Ovary (tissue), 9 donors: Measurements from ENCODE around the gene SCAMP2. TPM values are rescaled to one million over a fixed set of nuclear protein-coding genes. Genes with fewer than 3 reads are reported as not detected.

Experiments
- DNase-seq, 5 donors: peaks; one replicate each; pipeline ENCODE4 v3.0.0-alpha.2; 2019 to 2020
- H3K27ac ChIP-seq, 2 donors: fragments of 200-600 bp; one replicate each; pipeline versions ENCODE4 v1.5.1 to v1.8.0; 2019 to 2022
- H3K27me3 ChIP-seq: fragments of 200-600 bp; one replicate; pipeline ENCODE4 v1.8.0; 2022
- H3K36me3 ChIP-seq: fragments of 200-600 bp; sonication (generic); one replicate; pipeline ENCODE4 v1.5.1; 2019
- H3K4me1 ChIP-seq: one replicate; pipeline ENCODE4 v1.8.1; 2013; ENCODE audit warnings: mild to moderate bottlenecking, moderate library complexity; ENCODE audit not compliant: insufficient read depth
- H3K4me3 ChIP-seq: fragments of 200-600 bp; sonication (generic); one replicate; pipeline ENCODE4 v1.5.1; 2017
- H3K9me3 ChIP-seq, 2 donors: fragments of 200-600 bp in 1 of 2; sonication (generic) in 1 of 2; one replicate each; pipeline versions ENCODE4 v1.5.1 to v1.8.1; 2013 to 2019; ENCODE audit warnings: mild to moderate bottlenecking in 1 of 2, moderate library complexity in 1 of 2
- EP300 ChIP-seq: sonication (generic); formaldehyde crosslinking; IDR thresholded peaks from one replicate; pipeline ENCODE4 v1.6.1; 2017; ENCODE audit warnings: antibody characterized with exemption
- POLR2A ChIP-seq: fragments of 450-650 bp; IDR thresholded peaks from one replicate; pipeline ENCODE4 v1.6.1; 2017; ENCODE audit warnings: antibody characterized with exemption, mild to moderate bottlenecking, moderate library complexity
- WGBS, 3 donors: extraction: QIAGEN DNeasy Blood & Tissue Kit in 1 of 3; methylation state at CpG; one replicate each; pipeline versions ENCODE4 v1.1.5 to v1.1.7; 2013 to 2017; 5-methylcytosine and 5-hydroxymethylcytosine counted together
- intact Hi-C, 4 donors: fragments of 100-400 bp; cut with DNase I; formaldehyde crosslinking; loops; one replicate each; pipeline versions ENCODE4 v1.11.0 to v1.15.1; 2022 to 2023
- polyA plus RNA-seq, 2 donors: library from polyadenylated mRNA; stranded (reverse); fragments of 200-250 nt in 1 of 2; fragments of 350-450 nt in 1 of 2; fragmentation: Illumina TruSeq in 1 of 2; extraction: RNeasy Lipid Tissue Mini Kit (QIAGEN cat#74804) in 1 of 2; gene quantifications; one replicate each; pipeline ENCODE4 v1.2.3, GENCODE V29; 2013 to 2014
- total RNA-seq, 7 donors: library from RNA; depleted of rRNA in 2 of 7; stranded (reverse); fragments of >200 nt in 2 of 7; fragmentation: NEBNext Ultra II Directional in 3 of 7; extraction: Animal tissue kit (Norgen Biotek cat#: 25700) in 3 of 7; gene quantifications; one replicate each; pipeline versions ENCODE4 v1.1.0 to v1.2.4, GENCODE V29; 2016 to 2023
- TF ChIP-seq, protein P1 (sequence below), 3 donors: fragments of 450-650 bp in 2 of 3; fragments of 200-600 bp in 1 of 3; IDR thresholded peaks; one replicate each; pipeline versions ENCODE4 v1.5.1 to v1.8.0; 2016 to 2022; ENCODE audit warnings: antibody characterized with exemption in 3 of 3, mild to moderate bottlenecking in 1 of 3
- donor health status: DM: no; HTN: no; CAD: no; lungs with moderate emphysema.
- donor health status: DM: no; HTN: no; CAD: no.
- donor health status: Bipolar disorder and iron deficiency.
- donor health status: DM: yes; HTN: yes; CAD: no.
- donor health status: DM: no; HTN: no; CAD: no.
- donor health status: DM: yes; HTN: yes; CAD: no.

The SCAMP2 gene
- total and polyA plus RNA-seq, 9 donors = 22.9 to 65.5 (median 53.1) TPM

DNA sequence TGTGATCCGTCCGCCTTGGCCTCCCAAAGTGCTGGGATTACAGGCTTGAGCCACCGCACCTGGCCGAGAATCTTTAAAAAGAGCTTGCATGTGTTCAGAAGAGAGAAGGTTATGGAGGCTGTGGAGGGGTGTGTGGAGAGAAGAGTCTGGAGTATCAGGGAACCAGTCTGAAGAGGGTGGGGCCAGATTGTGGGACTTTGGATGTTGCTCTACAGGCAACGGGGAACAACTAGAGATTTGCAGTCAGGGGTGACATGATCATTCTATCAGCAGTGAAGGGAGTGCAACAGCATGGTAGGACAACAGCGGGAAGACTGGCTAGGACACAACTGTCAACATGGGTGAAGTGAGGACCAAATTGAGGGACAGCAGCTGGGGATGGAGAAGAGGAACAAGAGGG lies 8.9 kb downstream of the SCAMP2 start:
- TF ChIP-seq, protein P1, sequence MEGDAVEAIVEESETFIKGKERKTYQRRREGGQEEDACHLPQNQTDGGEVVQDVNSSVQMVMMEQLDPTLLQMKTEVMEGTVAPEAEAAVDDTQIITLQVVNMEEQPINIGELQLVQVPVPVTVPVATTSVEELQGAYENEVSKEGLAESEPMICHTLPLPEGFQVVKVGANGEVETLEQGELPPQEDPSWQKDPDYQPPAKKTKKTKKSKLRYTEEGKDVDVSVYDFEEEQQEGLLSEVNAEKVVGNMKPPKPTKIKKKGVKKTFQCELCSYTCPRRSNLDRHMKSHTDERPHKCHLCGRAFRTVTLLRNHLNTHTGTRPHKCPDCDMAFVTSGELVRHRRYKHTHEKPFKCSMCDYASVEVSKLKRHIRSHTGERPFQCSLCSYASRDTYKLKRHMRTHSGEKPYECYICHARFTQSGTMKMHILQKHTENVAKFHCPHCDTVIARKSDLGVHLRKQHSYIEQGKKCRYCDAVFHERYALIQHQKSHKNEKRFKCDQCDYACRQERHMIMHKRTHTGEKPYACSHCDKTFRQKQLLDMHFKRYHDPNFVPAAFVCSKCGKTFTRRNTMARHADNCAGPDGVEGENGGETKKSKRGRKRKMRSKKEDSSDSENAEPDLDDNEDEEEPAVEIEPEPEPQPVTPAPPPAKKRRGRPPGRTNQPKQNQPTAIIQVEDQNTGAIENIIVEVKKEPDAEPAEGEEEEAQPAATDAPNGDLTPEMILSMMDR (IDR thresholded peaks at IDR 0.05) = no peak
- TF ChIP-seq POLR2A = no peak
- no peak for TF ChIP-seq EP300
- WGBS, 3 donors = 83 to 87% (median 86%) methylated on average over 6 of the region's 6 CpGs
- H3K27me3 ChIP-seq = no peaks in the 10 kb centered on the region
- H3K4me3 ChIP-seq = no peak overlapping the region
- H3K36me3 ChIP-seq = no peaks in the 10 kb centered on the region
- intact Hi-C loops = no loop called here
- no peak for DNase-seq
- no peak overlapping the region for H3K27ac ChIP-seq
- no peaks in the 10 kb centered on the region for H3K9me3 ChIP-seq
- H3K4me1 ChIP-seq = no peaks in the 10 kb centered on the region

DNA sequence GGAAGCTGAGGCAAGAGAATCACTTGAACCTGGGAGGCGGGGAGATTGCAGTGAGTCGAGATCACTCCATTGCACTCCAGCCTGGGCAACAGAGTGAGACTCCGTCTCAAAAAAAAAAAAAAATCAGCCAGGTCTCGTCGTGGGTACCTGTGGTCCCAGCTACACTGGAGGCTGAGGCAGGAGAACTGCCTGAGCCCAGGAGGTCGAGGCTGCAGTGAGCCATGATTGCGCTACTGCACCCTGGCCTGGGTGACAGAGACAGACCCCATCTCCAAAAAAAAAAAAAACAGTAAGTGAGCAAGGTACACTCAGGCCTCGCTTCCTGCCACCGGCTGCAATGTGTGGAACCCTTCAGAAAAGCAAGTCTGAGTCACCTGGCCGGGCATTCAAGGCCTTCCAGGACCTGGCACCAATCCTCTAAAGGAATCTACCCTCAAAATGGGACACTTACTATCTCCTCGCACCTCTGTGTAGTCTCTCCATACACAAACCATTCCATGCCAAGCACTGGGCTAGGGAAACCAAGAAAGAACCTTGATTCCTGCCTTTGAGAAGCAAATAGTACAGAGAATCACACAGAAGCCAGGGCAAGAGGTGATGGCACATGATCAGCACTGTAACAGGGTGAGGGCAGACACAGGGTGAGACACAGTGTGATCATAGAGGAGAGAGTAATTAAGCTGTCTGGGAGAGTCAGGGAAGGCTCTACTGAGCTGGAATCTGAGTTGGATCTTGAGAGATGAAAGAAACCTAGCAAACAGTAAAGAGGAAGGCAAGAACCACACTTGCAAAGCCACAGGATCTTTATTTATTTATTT lies 9.7 kb downstream of the SCAMP2 start:
- Histone ChIP-seq H3K27me3 (no peaks in the 10 kb centered on the region), H3K27ac (no peak overlapping the region), H3K4me1 (no peaks in the 10 kb centered on the region), H3K4me3 (no peak overlapping the region), H3K36me3 (no peaks in the 10 kb centered on the region), H3K9me3 (no peaks in the 10 kb centered on the region)
- DNase-seq = no peak
- WGBS, 3 donors = 80 to 92% (median 86%) methylated on average over 11 of the region's 11 CpGs
- intact Hi-C loops = no loop called here
- TF ChIP-seq EP300 (no peak), POLR2A (no peak)
- TF ChIP-seq, protein P1 (IDR thresholded peaks at IDR 0.05) = no peak

DNA sequence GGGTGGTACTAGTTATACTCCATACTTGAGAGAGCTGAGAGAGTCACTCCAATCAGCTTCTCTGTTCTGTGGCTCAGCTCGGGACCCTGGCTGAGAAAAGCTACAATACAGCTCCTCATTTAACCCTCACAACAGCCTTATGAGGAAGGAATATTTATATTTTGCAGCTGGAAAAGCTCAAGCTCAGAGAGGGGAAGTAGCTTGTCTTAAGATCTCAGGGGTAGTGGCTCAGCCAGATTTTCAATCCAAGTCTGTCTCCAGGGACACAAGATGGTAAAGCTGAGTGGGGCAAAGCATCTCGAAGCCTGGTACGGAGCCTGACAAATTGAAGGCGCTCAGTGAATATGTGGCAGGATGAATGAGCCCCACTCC lies 14.8 kb downstream of the SCAMP2 start:
- H3K27me3 ChIP-seq = no peaks in the 10 kb centered on the region
- no peak overlapping the region for H3K4me3 ChIP-seq
- TF ChIP-seq POLR2A (no peak), EP300 (no peak)
- TF ChIP-seq, protein P1 (IDR thresholded peaks at IDR 0.05) = no peak
- intact Hi-C loops = no loop called here
- H3K27ac ChIP-seq = no peak overlapping the region
- no peaks in the 10 kb centered on the region for H3K9me3 ChIP-seq
- H3K36me3 ChIP-seq = no peaks in the 10 kb centered on the region
- WGBS, 3 donors = 81 to 87% (median 82%) methylated on average over 4 of the region's 4 CpGs
- no peak for DNase-seq
- no peaks in the 10 kb centered on the region for H3K4me1 ChIP-seq

DNA sequence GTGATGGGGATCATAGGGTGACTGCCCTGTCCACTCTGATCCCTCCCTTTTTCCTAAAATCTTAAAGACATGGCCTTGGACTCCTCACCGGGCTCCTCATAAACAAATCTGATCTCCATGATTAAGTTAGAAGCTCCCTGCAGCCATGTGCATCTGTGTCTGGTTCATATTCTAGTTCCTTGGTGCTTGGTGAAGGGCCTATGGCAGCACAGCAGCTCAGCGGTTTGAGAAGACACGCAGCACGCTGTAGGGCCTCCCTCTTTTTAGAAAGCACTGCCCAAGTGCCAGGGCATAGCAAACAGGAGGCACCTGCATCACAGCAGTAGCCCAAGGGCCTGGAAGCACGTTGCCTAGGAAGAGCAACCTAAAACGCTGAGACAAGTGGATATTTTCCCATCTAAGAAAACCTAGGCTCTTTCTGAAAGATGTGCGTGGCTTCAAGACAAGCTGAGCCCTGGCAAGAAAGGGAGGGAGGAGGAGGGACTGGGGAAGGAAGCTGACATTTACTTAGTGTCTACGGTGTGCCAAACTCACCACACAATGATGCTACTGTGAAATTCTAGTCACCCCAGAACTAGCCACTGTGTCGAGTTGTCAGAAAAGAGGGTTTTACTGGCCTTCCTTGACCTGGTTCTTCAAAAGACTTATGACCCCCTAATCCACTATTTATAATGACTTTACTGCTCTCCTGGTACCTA lies 15.3 kb downstream of the SCAMP2 start:
- TF ChIP-seq EP300 = no peak
- TF ChIP-seq POLR2A = no peak
- TF ChIP-seq, protein P1 (IDR thresholded peaks at IDR 0.05) = no peak
- WGBS, 3 donors = 72 to 78% (median 76%) methylated on average over 9 of the region's 9 CpGs
- no peak overlapping the region for H3K4me3 ChIP-seq
- H3K27me3 ChIP-seq = no peaks in the 10 kb centered on the region
- no peaks in the 10 kb centered on the region for H3K36me3 ChIP-seq
- H3K27ac ChIP-seq = no peak overlapping the region
- intact Hi-C loops = no loop called here
- DNase-seq = no peak
- H3K9me3 ChIP-seq = no peaks in the 10 kb centered on the region
- H3K4me1 ChIP-seq = no peaks in the 10 kb centered on the region
